H1 (cell line): ENCODE measurements around the gene CDH12. TPM values are rescaled to one million over a fixed set of nuclear protein-coding genes. Genes with fewer than 3 reads are reported as not detected.

ENCODE experiments used
- CTCF ChIA-PET: fragments of 300-600 bp; sonication (Branson Sonifier 250); formaldehyde crosslinking; loops from one replicate; lab custom pipeline; 2021; ENCODE audit not compliant: partially characterized antibody; lab: Charles Lee
- POLR2A ChIA-PET: fragments of 300-600 bp; sonication (Branson Sonifier 250); formaldehyde crosslinking; loops from one replicate; lab custom pipeline; 2021; ENCODE audit warnings: inconsistent platforms; ENCODE audit not compliant: partially characterized antibody; lab: Charles Lee
- DNase-seq, 2 experiments: peaks; one replicate each; pipeline versions ENCODE4 v3.0.0 to v3.0.0-alpha.2; 2010 to 2022; ENCODE audit warnings: low spot score in 2 of 2, low read depth in 1 of 2, mixed read lengths in 1 of 2
- FAIRE-seq: peaks from 2 replicates; lab custom pipeline; 2011; peaks lifted over from hg19 to GRCh38; lab: Jason Lieb, UNC
- H2AFZ ChIP-seq: 2 replicates; pipeline ENCODE4 v1.8.1; 2012; ENCODE audit warnings: low read length, inconsistent platforms
- H2AK5ac ChIP-seq: 2 replicates; pipeline ENCODE4 v1.6.1; 2013; ENCODE audit warnings: low read depth, low read length
- H2BK120ac ChIP-seq: replicated peaks from 2 replicates; pipeline ENCODE3; 2013; ENCODE audit warnings: low read depth, low read length, inconsistent platforms
- H2BK12ac ChIP-seq: 2 replicates; pipeline ENCODE4 v1.6.1; 2013; ENCODE audit warnings: low read depth, low read length
- H2BK15ac ChIP-seq: 2 replicates; pipeline ENCODE4 v1.6.1; 2013; ENCODE audit warnings: low read length
- H2BK20ac ChIP-seq: 2 replicates; pipeline ENCODE4 v1.6.1; 2013; ENCODE audit warnings: low read length
- H2BK5ac ChIP-seq: 2 replicates; pipeline ENCODE4 v1.6.1; 2013; ENCODE audit warnings: low read depth, low read length
- H3K14ac ChIP-seq: 2 replicates; pipeline ENCODE4 v1.6.1; 2013; ENCODE audit warnings: inconsistent platforms; ENCODE audit not compliant: insufficient read length
- H3K18ac ChIP-seq: 2 replicates; pipeline ENCODE4 v1.6.1; 2013; ENCODE audit warnings: low read length; ENCODE audit errors: extremely low read depth
- H3K23ac ChIP-seq: 2 replicates; pipeline ENCODE4 v1.6.1; 2013; ENCODE audit warnings: inconsistent platforms; ENCODE audit not compliant: insufficient read length
- H3K23me2 ChIP-seq: 2 replicates; pipeline ENCODE4 v1.6.1; 2013; ENCODE audit warnings: low read depth, low read length
- H3K27ac ChIP-seq: 2 replicates; pipeline ENCODE4 v1.6.1; 2011; ENCODE audit warnings: low read depth, low read length, inconsistent platforms
- H3K27me3 ChIP-seq, 4 experiments: replicated peaks in 1 of 4; 1 replicate in 1 of 4; 2 replicates in 3 of 4; pipeline versions ENCODE4 v1.6.1 to v1.8.1; 2011 to 2013; ENCODE audit warnings: low read length in 3 of 4, mild to moderate bottlenecking in 3 of 4, inconsistent platforms in 2 of 4, mixed read lengths in 2 of 4, moderate library complexity in 1 of 4; ENCODE audit not compliant: control insufficient read depth in 3 of 4, insufficient read depth in 3 of 4; ENCODE audit errors: extremely low read depth in 1 of 4
- H3K36me3 ChIP-seq, 4 experiments: 2 replicates each; pipeline versions ENCODE4 v1.6.1 to v1.8.1; 2011 to 2013; ENCODE audit warnings: mild to moderate bottlenecking in 4 of 4, low read length in 3 of 4, moderate library complexity in 2 of 4, control low read depth in 1 of 4, inconsistent platforms in 1 of 4; ENCODE audit not compliant: insufficient read depth in 4 of 4, control insufficient read depth in 2 of 4
- H3K4ac ChIP-seq: replicated peaks from 2 replicates; pipeline ENCODE3; 2013; ENCODE audit warnings: low read length, low read depth, mixed read lengths, inconsistent platforms; ENCODE audit not compliant: insufficient read length
- H3K4me1 ChIP-seq, 4 experiments: replicated peaks in 1 of 4; 1 replicate in 1 of 4; 2 replicates in 3 of 4; pipeline versions ENCODE4 v1.6.1 to v1.8.1; 2011 to 2013; ENCODE audit warnings: low read length in 3 of 4, inconsistent platforms in 2 of 4, mixed read lengths in 1 of 4; ENCODE audit not compliant: insufficient read depth in 4 of 4, control insufficient read depth in 3 of 4
- H3K4me2 ChIP-seq, 2 experiments: 2 replicates each; pipeline versions ENCODE4 v1.6.1 to v1.8.1; 2011 to 2013; ENCODE audit warnings: low read depth in 2 of 2, low read length in 2 of 2, control low read depth in 1 of 2, inconsistent platforms in 1 of 2, mild to moderate bottlenecking in 1 of 2; ENCODE audit not compliant: insufficient read depth in 1 of 2
- H3K4me3 ChIP-seq, 4 experiments: fragments of 200-600, 300-600 bp in 1 of 4; sonication (generic), shearing (Covaris generic), sonication (Bioruptor Twin) in 1 of 4; 2 replicates each; pipeline versions ENCODE4 v1.5.1 to v1.8.1; 2011 to 2016; ENCODE audit warnings: low read length in 4 of 4, low read depth in 3 of 4, control low read depth in 2 of 4, inconsistent platforms in 2 of 4, mild to moderate bottlenecking in 2 of 4, mixed read lengths in 1 of 4, moderate library complexity in 1 of 4; ENCODE audit not compliant: insufficient read depth in 2 of 4; ENCODE audit errors: extremely low read depth in 1 of 4
- H3K56ac ChIP-seq: replicated peaks from 2 replicates; pipeline ENCODE3; 2013; ENCODE audit warnings: low read depth, mild to moderate bottlenecking, mixed read lengths, low read length, inconsistent platforms; ENCODE audit not compliant: insufficient read length
- H3K79me1 ChIP-seq: 2 replicates; pipeline ENCODE4 v1.6.1; 2013; ENCODE audit warnings: low read depth, low read length, control low read depth
- H3K79me2 ChIP-seq, 2 experiments: 2 replicates each; pipeline versions ENCODE4 v1.6.1 to v1.8.1; 2012 to 2013; ENCODE audit warnings: low read length in 2 of 2, mild to moderate bottlenecking in 2 of 2, inconsistent platforms in 1 of 2; ENCODE audit not compliant: insufficient read depth in 2 of 2, control insufficient read depth in 1 of 2
- H3K9ac ChIP-seq, 4 experiments: replicated peaks in 1 of 4; 1 replicate in 1 of 4; 2 replicates in 3 of 4; pipeline versions ENCODE4 v1.6.1 to v1.8.1; 2011 to 2013; ENCODE audit warnings: low read depth in 3 of 4, low read length in 3 of 4, control low read depth in 2 of 4, mild to moderate bottlenecking in 2 of 4, moderate library complexity in 2 of 4, inconsistent platforms in 1 of 4; ENCODE audit errors: extremely low read depth in 1 of 4
- H3K9me3 ChIP-seq, 2 experiments: 2 replicates each; pipeline versions ENCODE4 v1.6.1 to v1.8.1; 2012 to 2013; ENCODE audit warnings: mild to moderate bottlenecking in 2 of 2, moderate library complexity in 2 of 2, control low read depth in 1 of 2, inconsistent platforms in 1 of 2, low read depth in 1 of 2, low read length in 1 of 2, mixed read lengths in 1 of 2; ENCODE audit not compliant: insufficient read depth in 2 of 2
- H4K20me1 ChIP-seq, 2 experiments: replicated peaks in 1 of 2; 2 replicates each; pipeline versions ENCODE3 to v1.8.1; 2011 to 2013; ENCODE audit warnings: inconsistent platforms in 2 of 2, low read length in 2 of 2, mild to moderate bottlenecking in 1 of 2; ENCODE audit not compliant: insufficient read depth in 2 of 2, control insufficient read depth in 1 of 2
- H4K5ac ChIP-seq: 2 replicates; pipeline ENCODE4 v1.6.1; 2013; ENCODE audit warnings: low read length, low read depth, mixed read lengths, inconsistent platforms; ENCODE audit not compliant: insufficient read length
- H4K8ac ChIP-seq: 2 replicates; pipeline ENCODE4 v1.8.0; 2013; ENCODE audit warnings: mild to moderate bottlenecking, moderate library complexity, low read length, inconsistent platforms; ENCODE audit not compliant: insufficient read depth; ENCODE audit errors: extremely low read depth
- H4K91ac ChIP-seq: replicated peaks from 2 replicates; pipeline ENCODE3; 2013; ENCODE audit warnings: low read length, mixed read lengths, inconsistent platforms; ENCODE audit not compliant: insufficient read length
- EGR1 ChIP-seq: IDR thresholded peaks from 2 replicates; pipeline ENCODE4 v1.6.1; 2011; ENCODE audit warnings: low read depth, low read length, borderline replicate concordance
- PHF8 ChIP-seq: fragments of 200-600 bp; sonication (generic); conservative IDR thresholded peaks from 2 replicates; pipeline ENCODE4 v1.7.1; 2012; ENCODE audit warnings: low read depth, mild to moderate bottlenecking, inconsistent platforms, low read length, moderate library complexity
- WGBS, 2 experiments: shearing (Covaris generic) in 1 of 2; methylation state at CpG; one replicate each; pipeline versions ENCODE4 v1.1.6 to v1.1.7; 2013 to 2015; ENCODE audit warnings: low lambda C conversion rate in 2 of 2, mixed read lengths in 2 of 2, inconsistent platforms in 1 of 2, low coverage in 1 of 2, missing lambda C conversion rate in 1 of 2; ENCODE audit not compliant: insufficient replicate concordance in 2 of 2, insufficient coverage in 1 of 2, insufficient read length in 1 of 2; ENCODE audit errors: extremely low coverage in 1 of 2, missing lambda C conversion rate in 1 of 2; 5-methylcytosine and 5-hydroxymethylcytosine counted together
- polyA plus RNA-seq, 7 experiments: library from polyadenylated mRNA; depleted of rRNA in 3 of 7; stranded (reverse) in 5 of 7; unstranded in 2 of 7; fragments of >200 nt in 5 of 7; fragments of 200-250 nt in 2 of 7; gene quantifications; 1 replicate in 5 of 7; 2 replicates in 1 of 7; 4 replicates in 1 of 7; pipeline versions ENCODE4 v1.2.1 to v1.2.3, GENCODE V29; 2011 to 2013; ENCODE audit warnings: missing spikeins in 2 of 7, mixed read lengths in 2 of 7
- total RNA-seq: library from RNA; stranded (reverse); fragmentation: NEBNext Ultra II Directional; extraction: Animal tissue kit (Norgen Biotek cat#: 25700); gene quantifications from 2 replicates; pipeline ENCODE4 v1.2.1, GENCODE V29; 2021
- TF ChIP-seq, protein P1 (sequence below): IDR thresholded peaks from 2 replicates; pipeline ENCODE4 v1.6.1; 2012; ENCODE audit warnings: inconsistent platforms

CDH12 gene
- total and polyA plus RNA-seq, 2 of the 8 experiments (the other 6 are each of a cell fraction or from before 2014, with no cell fraction given) = 0.03 TPM; not detected in 1

DNA sequence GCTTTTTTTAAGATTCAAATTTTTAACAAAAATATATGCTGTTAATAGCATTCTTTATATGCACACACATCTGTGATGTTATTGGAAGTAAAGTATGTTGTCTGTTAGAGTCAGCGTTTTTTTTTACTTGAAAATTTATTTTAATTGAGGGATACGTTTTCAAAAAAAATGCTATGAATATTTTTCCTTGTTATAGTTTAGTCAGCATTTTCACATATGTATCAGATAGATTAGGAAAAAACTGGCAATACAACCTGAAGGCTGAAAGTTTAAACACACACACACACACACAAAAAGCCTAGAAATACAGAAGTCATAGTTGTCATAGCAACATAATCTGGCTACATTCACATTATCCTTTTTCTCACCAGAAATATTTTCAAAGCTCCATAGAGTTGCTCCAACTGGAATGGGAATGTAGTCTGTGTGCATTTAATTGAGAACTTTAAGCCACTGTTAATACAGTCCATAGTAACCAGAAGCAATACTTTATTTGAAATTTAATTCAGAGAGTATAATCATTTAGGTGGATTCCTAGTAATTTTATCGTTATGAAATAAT lies 116.6 kb downstream of the CDH12 start:
- H3K18ac ChIP-seq = no peak overlapping the region
- TF ChIP-seq EGR1 = no peak
- TF ChIP-seq PHF8 = no peak
- TF ChIP-seq, protein P1, sequence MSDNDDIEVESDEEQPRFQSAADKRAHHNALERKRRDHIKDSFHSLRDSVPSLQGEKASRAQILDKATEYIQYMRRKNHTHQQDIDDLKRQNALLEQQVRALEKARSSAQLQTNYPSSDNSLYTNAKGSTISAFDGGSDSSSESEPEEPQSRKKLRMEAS = no peak

More for the DNA sequence above, 116.6 kb downstream of the CDH12 start:
- H3K9me3 ChIP-seq = no peaks in the 10 kb centered on the region
- peak overlapping the region; percentile 81 for H3K56ac ChIP-seq
- H3K4me2 ChIP-seq = no peak overlapping the region
- no peak overlapping the region for H3K4ac ChIP-seq
- no peaks in the 10 kb centered on the region for H3K27me3 ChIP-seq
- H3K36me3 ChIP-seq = no peaks in the 10 kb centered on the region
- no peak overlapping the region for H3K23ac ChIP-seq
- H3K79me2 ChIP-seq = no peaks in the 10 kb centered on the region
- no peak overlapping the region for H4K5ac ChIP-seq
- ChIA-PET CTCF (no interaction called here), POLR2A (no interaction called here)
- H3K79me1 ChIP-seq = no peaks in the 10 kb centered on the region
- H3K9ac ChIP-seq = no peak overlapping the region
- DNase-seq = no peak
- 89% methylated on average over 3 of the region's 3 CpGs; no CpG with 5 or more reads in 1 of the 2 experiments for whole genome bisulfite sequencing, 2 experiments
- no peak overlapping the region for H2BK20ac ChIP-seq
- no peak overlapping the region for H3K14ac ChIP-seq
- no peak overlapping the region for H3K4me3 ChIP-seq
- H3K27ac ChIP-seq = no peak overlapping the region
- no peaks in the 10 kb centered on the region for H4K20me1 ChIP-seq
- H3K23me2 ChIP-seq = no peaks in the 10 kb centered on the region
- H2BK5ac ChIP-seq = no peak overlapping the region
- no peak overlapping the region for H2BK15ac ChIP-seq
- no peaks in the 10 kb centered on the region for H3K4me1 ChIP-seq
- no peak overlapping the region for H2BK12ac ChIP-seq
- H2AK5ac ChIP-seq = no peak overlapping the region
- no peak overlapping the region for H4K91ac ChIP-seq
- H4K8ac ChIP-seq = no peak overlapping the region
- H2BK120ac ChIP-seq = no peak overlapping the region
- no peak for FAIRE-seq
- H2AFZ ChIP-seq = no peak overlapping the region
